Transverse colon (tissue), 3 donors: ENCODE measurements around the gene CRYBG3.

ENCODE experiments used
- CTCF ChIP-seq, 5 experiments: fragments of 200-600 bp in 3 of 5; fragments of 450-650 bp in 2 of 5; sonication (generic) in 3 of 5; IDR thresholded peaks; 1 replicate in 2 of 5; 2 replicates in 3 of 5; pipeline ENCODE4 v1.5.1; 2016 to 2017; ENCODE audit warnings: antibody characterized with exemption in 5 of 5, inconsistent platforms in 3 of 5, mild to moderate bottlenecking in 2 of 5, moderate library complexity in 1 of 5
- EP300 ChIP-seq: sonication (generic); formaldehyde crosslinking; IDR thresholded peaks from one replicate; pipeline ENCODE4 v1.6.1; 2017; ENCODE audit warnings: antibody characterized with exemption, low read depth
- POLR2A ChIP-seq: fragments of 450-650 bp; IDR thresholded peaks from one replicate; pipeline ENCODE4 v1.6.1; 2016; ENCODE audit warnings: antibody characterized with exemption, mild to moderate bottlenecking, moderate library complexity

GRCh38 chr3:97972976-97973375, 151.2 kb downstream of the CRYBG3 start:
- TF ChIP-seq CTCF (IDR thresholded peaks at IDR 0.05) (no peak), POLR2A (no peak), EP300 (no peak)
